Memory B cell (primary cell): ENCODE results near the gene PRM2.

Experiments
- ATAC-seq: fragments of 150-1000 bp; cut with Tn5 transposase; 2 replicates; pipeline ENCODE4 v1.10.0; 2021; ENCODE audit warnings: low read depth, mild to moderate bottlenecking, moderate library complexity
- DNase-seq, 2 donors: peaks; one replicate each; pipeline ENCODE4 v3.0.0; 2022; ENCODE audit warnings: low spot score in 2 of 2
- H3K27ac Mint-ChIP-seq: one replicate; pipeline ENCODE4 v1.8.0; 2022; ENCODE audit warnings: mild to moderate bottlenecking, moderate library complexity, mixed read lengths
- H3K27me3 Mint-ChIP-seq: one replicate; pipeline ENCODE4 v1.8.0; 2022; ENCODE audit warnings: mixed read lengths
- H3K36me3 Mint-ChIP-seq: one replicate; pipeline ENCODE4 v1.8.0; 2022; ENCODE audit warnings: mild to moderate bottlenecking, mixed read lengths
- H3K4me1 Mint-ChIP-seq: one replicate; pipeline ENCODE4 v1.8.0; 2022; ENCODE audit warnings: mixed read lengths
- H3K4me3 Mint-ChIP-seq: one replicate; pipeline ENCODE4 v1.8.0; 2022; ENCODE audit warnings: mild to moderate bottlenecking, moderate library complexity, mixed read lengths
- H3K9me3 Mint-ChIP-seq: one replicate; pipeline ENCODE4 v1.8.0; 2022; ENCODE audit warnings: mixed read lengths

Gene PRM2

DNA sequence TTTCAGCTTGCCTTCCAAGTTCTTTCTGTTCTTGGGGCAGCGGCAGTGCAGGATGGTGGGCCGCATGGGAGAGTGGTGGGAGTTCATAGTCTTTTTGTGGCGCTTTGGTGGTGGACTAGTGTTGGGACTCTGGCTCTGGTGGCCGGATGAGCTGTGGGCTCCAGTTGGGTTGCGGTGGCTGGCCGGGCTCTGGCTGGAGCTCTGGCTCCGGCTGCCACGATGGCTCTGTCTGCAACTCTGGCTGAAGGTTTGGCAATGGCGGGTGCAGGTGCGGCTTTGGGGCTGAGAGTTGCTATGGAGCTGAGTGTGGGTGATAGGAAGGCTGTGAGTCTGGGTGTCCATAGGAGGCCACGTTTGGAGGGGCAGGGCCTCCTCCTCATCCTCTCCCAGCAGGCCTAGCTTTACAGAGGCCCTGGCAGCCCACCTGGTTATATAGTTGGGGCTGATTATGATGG lies 7.3 kb downstream of the PRM2 start, which contains the start of gene TNP2:
TSS of gene TNP2 (minus strand) at position 405 of the 455 bp plus-strand sequence. CDS start at position 342, 63 bp downstream.
- no peaks in the 10 kb centered on the region for H3K9me3 Mint-ChIP-seq
- DNase-seq (no peak), ATAC-seq (no peak)
- H3K36me3 Mint-ChIP-seq = no peaks in the 10 kb centered on the region
- H3K4me3 Mint-ChIP-seq = no peak within 1 kb of the TSS
- H3K27ac Mint-ChIP-seq = no peak within 1 kb of the TSS
- H3K4me1 Mint-ChIP-seq = peaks cover 6% of the 10 kb centered on the region
- H3K27me3 Mint-ChIP-seq = no peaks in the 10 kb centered on the region

DNA sequence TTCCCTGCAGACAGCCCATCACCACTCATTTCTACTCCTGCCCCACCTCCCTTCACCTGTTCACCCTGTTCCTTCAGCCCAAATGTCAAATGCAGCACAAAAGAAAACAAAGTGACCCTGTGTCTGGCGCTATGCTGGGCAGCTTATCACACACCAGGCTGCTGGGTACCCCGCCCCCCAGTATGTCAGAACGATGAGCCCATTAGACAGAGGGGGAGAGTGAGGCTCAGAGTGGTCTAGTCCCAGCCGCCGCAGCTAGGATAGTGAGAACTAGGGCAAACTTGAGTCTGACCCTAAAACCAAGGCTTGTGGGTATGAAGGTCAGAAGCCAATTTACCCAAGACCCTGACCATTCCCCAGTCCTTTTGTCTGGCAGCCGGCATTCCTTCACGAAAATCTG lies 11.2 kb downstream of the PRM2 start:
- no peaks in the 10 kb centered on the region for H3K9me3 Mint-ChIP-seq
- no peak overlapping the region for H3K27ac Mint-ChIP-seq
- ATAC-seq (no peak), DNase-seq (no peak)
- no peak overlapping the region for H3K4me3 Mint-ChIP-seq
- H3K4me1 Mint-ChIP-seq = peaks cover 16% of the 10 kb centered on the region
- no peaks in the 10 kb centered on the region for H3K27me3 Mint-ChIP-seq
- no peaks in the 10 kb centered on the region for H3K36me3 Mint-ChIP-seq

DNA sequence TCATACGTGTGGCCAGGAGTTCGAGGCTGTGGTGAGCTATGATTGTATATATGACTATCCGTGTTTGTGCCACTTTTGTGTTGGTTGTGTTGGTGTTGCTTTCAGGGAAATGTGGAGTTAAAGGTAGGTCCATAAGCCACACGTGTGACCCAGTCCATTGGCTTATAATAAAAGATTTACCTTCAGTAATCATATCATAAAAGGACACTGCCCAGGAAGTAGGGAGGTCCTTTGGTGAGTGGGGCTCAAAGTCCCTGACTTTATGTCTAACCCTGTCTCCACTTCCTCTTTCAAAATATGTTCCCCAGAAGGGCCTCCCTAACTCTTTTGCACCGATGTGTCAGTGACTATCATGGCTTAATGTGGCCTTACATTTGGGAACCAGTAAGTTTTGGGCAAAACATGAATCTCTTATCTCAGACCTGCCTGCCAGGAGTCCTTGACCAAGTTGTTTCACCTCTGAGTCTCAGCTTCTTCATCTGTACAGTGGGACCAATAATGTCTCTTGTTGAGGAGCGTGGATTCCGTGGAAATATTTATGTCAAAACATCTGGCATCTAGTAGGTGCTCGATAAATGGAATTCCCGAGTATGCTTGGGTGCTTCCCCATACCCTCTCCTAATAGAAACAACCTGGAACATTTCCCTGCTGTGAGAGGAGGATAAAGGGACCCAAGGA lies 12.0 kb downstream of the PRM2 start:
- no peak overlapping the region for H3K4me3 Mint-ChIP-seq
- peaks cover 19% of the 10 kb centered on the region for H3K4me1 Mint-ChIP-seq
- H3K27me3 Mint-ChIP-seq = no peaks in the 10 kb centered on the region
- no peak overlapping the region for H3K27ac Mint-ChIP-seq
- H3K36me3 Mint-ChIP-seq = no peaks in the 10 kb centered on the region
- no peaks in the 10 kb centered on the region for H3K9me3 Mint-ChIP-seq
- ATAC-seq (peak; percentile 66), DNase-seq (no peak)

DNA sequence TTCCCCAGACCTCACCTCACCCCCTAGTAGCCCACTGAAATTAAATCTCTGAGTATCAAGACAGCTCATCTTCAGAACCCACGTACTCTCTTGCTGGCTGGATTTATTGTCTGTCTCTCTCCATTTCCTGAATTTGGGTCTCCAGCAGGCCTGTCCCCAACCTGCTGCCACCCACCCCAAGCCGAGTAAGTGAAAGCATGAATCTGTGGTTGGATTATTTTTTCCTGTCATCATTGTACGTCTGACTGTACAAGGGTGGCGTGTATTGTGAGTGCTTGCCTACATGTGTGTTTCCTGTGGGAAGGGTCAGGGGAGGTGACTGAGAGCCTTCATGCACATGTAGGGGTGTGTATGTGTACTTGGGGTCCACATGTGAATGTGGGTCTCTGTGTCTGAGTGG lies 12.5 kb downstream of the PRM2 start:
- Mint-ChIP-seq H3K9me3 (no peaks in the 10 kb centered on the region), H3K4me1 (peaks cover 23% of the 10 kb centered on the region), H3K36me3 (no peaks in the 10 kb centered on the region), H3K27me3 (no peaks in the 10 kb centered on the region), H3K27ac (no peak overlapping the region), H3K4me3 (no peak overlapping the region)
- DNase-seq (no peak), ATAC-seq (peak; percentile 24)

DNA sequence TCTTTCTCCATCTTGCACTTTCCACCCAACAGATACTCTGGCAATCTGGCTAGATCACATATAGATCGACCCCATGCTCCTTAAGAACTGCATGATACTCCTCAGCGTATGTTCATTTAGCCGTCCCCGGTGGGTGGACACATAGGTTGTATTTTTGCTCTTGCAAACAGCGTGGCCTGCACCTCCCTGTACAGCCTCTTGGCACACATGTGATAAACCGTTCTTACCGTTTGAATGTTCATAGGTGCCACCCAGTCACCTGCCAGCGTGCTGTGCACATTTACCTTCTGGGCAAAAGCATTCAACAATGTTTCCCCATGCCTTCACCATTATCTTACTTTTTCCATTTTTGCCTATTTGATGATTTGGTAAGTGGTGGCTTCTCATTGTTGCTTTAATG lies 13.4 kb downstream of the PRM2 start:
- H3K4me1 Mint-ChIP-seq = peaks cover 28% of the 10 kb centered on the region
- H3K36me3 Mint-ChIP-seq = no peaks in the 10 kb centered on the region
- DNase-seq = no peak
- ATAC-seq = no peak
- H3K27me3 Mint-ChIP-seq = no peaks in the 10 kb centered on the region
- H3K4me3 Mint-ChIP-seq = no peak overlapping the region
- H3K27ac Mint-ChIP-seq = no peak overlapping the region
- H3K9me3 Mint-ChIP-seq = no peaks in the 10 kb centered on the region

DNA sequence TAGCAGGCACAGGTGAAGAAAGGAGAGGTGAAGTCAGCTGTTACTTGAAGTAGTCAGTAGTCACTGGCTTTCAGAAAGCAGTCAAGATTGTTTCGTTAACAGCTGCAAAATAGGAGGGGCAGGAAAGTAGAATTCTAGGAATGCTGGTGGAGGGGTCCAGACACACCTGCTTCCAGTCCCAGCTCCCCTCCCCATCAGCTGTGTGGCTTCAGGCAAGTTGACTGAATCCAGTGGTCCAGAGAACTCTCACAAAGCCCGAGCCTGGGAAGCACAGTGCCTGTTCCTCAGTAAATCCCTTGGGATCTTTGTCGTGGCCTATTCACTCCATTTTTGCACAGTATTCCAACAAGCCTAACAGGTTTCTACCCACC lies 15.7 kb downstream of the PRM2 start:
- H3K27ac Mint-ChIP-seq = no peak overlapping the region
- no peaks in the 10 kb centered on the region for H3K9me3 Mint-ChIP-seq
- no peaks in the 10 kb centered on the region for H3K36me3 Mint-ChIP-seq
- peaks cover 35% of the 10 kb centered on the region for H3K4me1 Mint-ChIP-seq
- ATAC-seq (no peak), DNase-seq (no peak)
- no peak overlapping the region for H3K4me3 Mint-ChIP-seq
- no peaks in the 10 kb centered on the region for H3K27me3 Mint-ChIP-seq

DNA sequence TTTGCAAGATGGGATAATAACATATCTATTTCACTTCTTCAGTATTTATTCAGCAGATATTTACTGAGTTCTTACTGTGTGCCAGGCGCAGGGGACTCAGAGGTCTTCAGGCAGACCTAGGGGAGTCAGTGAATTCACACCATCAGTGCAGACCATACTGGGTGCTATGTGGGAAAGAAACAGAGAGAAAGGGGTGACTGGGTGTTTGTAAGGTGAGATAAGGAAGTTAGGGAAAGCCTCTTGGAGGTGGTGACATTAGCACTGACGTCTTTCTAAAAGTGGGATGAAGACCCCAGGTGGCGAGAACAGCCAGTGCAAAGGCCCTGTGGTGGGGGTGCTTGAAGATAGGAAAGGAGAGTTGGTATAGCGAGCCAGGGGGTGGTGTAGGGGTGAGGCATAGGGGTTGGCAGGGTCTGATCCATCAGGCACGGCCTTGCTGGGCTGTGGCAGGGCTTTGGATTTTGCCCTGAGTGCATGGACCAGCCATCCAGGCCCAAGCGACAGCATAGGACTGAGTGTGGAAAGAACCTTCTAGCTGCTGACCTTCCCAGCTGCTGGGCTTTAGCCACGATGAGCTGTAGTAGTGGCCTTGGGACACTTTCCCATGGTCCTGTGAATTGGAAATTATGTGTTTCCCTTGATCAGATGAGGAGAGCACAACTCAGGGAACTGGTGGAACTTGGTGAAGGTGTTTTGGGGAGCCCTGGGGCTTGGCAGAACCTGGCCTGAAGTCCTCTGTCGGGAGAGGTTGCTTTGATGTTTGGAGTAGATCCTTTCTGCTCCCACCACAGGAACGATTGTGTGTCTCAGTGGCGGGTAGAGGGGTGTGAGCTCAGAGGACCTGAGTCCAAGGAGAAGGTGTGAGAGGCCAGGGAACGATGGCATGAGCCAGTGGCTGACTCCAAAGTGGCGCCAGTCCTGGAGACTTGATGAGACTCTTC lies 16.4 kb downstream of the PRM2 start:
- no peaks in the 10 kb centered on the region for H3K9me3 Mint-ChIP-seq
- no peaks in the 10 kb centered on the region for H3K36me3 Mint-ChIP-seq
- H3K27me3 Mint-ChIP-seq = no peaks in the 10 kb centered on the region
- peaks cover 35% of the 10 kb centered on the region for H3K4me1 Mint-ChIP-seq
- DNase-seq (no peak), ATAC-seq (no peak)
- no peak overlapping the region for H3K4me3 Mint-ChIP-seq
- no peak overlapping the region for H3K27ac Mint-ChIP-seq

DNA sequence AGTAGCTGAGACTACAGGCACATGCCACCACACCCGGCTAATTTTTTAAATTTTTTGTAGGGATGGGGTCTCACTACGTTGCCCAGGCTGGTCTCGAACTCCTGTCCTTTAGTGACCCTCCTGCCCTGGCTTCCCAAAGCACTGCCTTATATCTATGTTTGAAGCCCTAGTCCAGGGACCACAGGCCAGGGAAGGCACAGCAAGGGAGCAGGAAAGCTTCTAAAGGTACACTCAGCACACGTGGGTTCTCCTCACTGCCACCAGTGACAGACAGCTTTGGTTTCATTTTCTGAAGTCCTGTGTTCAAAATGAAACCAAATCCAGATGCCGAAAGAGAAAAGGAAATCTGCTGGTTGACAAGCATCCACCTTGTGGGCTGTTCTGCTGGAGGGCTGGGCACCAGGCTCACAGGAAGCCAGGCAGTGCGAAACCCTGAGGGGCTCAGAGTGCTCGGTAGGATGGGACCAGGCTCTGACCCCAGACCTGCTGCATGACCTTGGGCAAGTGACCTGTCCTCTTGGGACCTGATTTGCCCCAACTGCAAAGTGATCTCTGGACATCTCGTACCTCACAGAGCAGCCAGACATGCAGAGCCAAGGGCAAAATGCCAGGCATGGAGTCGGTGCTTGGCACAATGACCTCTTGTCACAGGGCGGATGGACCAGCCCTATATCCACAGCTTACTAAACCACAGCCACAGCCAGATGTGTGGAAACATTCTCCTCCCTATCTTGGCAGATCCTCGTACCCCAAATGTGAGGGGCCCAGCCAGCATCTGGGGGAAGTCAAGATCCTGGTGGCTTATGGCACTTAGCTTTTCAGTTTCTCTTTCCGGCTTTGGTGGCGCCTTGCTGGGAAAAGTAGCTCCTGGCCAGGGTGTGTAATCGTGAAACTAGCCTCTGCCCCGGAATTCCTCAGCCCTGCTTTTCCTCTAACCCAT lies 17.5 kb downstream of the PRM2 start:
- peak; percentile 7 for ATAC-seq
- Mint-ChIP-seq H3K27me3 (no peaks in the 10 kb centered on the region), H3K4me1 (peaks cover 28% of the 10 kb centered on the region), H3K9me3 (no peaks in the 10 kb centered on the region), H3K36me3 (no peaks in the 10 kb centered on the region), H3K27ac (no peak overlapping the region), H3K4me3 (peak overlapping the region; percentile 61)
- peak in 1 of 2 donors; percentile 17 for DNase-seq

DNA sequence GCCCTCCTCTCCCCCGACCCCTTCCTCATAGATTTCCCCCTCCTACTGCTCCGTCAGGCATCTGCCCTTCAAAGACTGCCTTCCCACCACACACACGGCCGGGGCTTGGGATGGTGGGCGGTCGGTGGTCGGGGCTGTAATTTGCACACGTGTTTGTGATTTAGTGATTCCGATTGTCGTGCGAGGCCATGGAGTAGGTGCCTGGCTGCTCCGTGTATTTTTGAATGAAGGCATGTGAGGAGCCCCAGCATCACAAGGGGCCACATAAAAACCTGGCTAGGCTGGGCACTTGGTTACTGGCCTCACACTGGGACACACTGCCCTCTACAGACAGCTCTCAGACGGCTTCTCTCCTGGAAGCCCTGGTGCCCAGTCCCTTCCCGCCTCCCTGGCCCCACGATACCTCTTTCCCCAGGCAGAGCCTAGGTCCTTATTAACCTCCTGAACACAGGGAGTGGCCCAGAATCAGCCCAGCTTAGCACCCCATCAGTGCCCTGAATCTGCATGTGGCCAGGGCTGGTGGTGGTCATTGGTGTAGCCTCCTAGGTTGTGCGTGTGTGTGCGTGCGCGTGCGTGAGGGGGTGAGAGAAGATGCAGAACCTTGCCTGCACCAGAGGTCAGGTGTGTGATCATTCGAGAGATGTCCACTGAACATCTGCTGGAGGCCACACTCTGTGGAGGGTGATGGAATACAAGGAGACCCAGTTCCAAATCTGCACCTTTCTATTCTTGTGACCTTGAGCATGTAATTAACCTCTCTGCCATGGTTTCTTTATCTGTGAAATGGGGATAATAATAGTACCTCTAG lies 18.9 kb downstream of the PRM2 start:
- Mint-ChIP-seq H3K4me1 (peaks cover 28% of the 10 kb centered on the region), H3K4me3 (peak overlapping the region; percentile 99), H3K36me3 (no peaks in the 10 kb centered on the region), H3K9me3 (no peaks in the 10 kb centered on the region), H3K27me3 (no peaks in the 10 kb centered on the region), H3K27ac (peak overlapping the region; percentile 98)
- DNase-seq (no peak), ATAC-seq (no peak)

DNA sequence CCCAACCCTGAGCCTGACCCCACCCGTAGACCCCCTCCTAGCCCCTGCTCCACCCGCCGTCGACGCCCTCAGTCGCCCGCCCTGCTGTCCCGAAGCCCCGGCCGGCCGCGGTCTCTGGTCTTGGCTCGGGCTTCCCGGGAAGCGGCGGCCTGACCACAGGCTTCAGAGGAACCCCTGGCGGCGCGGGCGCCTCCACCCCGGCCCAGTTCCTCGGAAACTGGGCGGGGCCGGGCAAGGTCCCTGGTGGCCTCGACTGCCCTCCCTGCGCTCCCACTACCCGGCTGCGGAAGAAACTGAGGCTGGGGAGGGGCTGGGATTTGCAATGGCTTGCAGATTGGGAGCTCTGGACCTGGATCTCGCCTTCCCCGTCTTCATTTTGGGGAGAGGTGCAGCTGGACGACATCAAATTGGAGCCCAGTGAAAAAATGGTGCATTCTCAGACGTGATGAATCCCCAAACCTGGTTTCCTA lies 19.6 kb downstream of the PRM2 start:
- peak overlapping the region; percentile 98 for H3K27ac Mint-ChIP-seq
- ATAC-seq (no peak), DNase-seq (no peak)
- H3K27me3 Mint-ChIP-seq = no peaks in the 10 kb centered on the region
- peaks cover 33% of the 10 kb centered on the region for H3K4me1 Mint-ChIP-seq
- peaks cover 2% of the 10 kb centered on the region for H3K36me3 Mint-ChIP-seq
- peak overlapping the region; percentile 99 for H3K4me3 Mint-ChIP-seq
- H3K9me3 Mint-ChIP-seq = no peaks in the 10 kb centered on the region

DNA sequence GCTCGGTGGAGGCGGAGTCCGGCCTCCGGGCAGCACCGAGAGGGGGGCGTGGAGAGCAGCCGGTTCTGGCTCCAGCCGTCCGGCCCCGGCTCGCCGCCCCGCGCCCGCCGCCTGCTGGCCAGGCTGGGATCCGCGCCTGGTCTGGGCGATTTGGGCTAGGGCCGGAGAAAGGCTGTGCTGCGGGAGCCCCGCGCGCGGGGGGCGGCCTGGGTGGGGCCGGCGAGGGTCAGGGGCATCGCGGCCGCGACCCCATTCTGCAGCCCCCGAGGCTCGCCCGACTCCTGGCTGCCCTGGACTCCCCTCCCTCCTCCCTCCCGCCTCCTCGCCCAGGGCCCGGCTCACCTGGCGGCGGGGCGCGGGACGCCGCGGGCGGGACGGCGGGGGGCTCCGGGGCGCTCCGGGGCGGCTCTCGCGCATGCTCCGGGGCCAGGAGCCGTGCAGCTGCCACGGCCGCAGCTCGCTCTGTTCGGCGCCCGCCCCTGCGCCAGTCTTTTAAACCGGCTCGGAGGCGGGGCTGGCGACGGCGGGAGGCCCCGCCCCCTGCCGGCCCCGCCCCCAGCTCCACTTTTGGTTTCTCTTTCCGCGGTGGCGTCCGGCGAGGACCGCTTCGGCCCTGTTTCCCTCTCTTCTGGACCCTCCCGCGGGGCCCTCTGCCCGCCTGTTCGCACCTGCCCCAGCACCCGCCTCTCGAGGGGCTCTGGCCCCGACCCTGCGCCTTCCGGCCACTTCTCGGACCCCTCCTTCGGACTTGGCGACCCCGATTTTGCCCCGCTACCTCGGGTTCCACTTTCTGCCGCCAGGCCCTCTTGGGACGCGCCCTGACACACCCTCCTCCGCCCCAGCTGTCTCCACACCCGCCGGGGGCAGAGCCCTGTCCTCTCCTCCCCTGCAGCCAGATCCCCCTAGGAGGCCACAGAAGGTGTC lies 20.3 kb downstream of the PRM2 start, which contains the start of gene SOCS1:
TSS of gene SOCS1 (minus strand) at position 468 of the 924 bp plus-strand sequence. CDS start 726 bp downstream, outside the sequence.
- Mint-ChIP-seq H3K9me3 (no peaks in the 10 kb centered on the region), H3K36me3 (peaks cover 2% of the 10 kb centered on the region), H3K4me3 (peak within 1 kb of the TSS; percentile 99), H3K27me3 (no peaks in the 10 kb centered on the region), H3K4me1 (peaks cover 33% of the 10 kb centered on the region), H3K27ac (peak within 1 kb of the TSS; percentile 98)
- ATAC-seq (peak; percentile 68), DNase-seq (peak; percentile 88 to 90)
